H1 (cell line): ENCODE data around the gene FNDC11. TPM values are rescaled to one million over a fixed set of nuclear protein-coding genes. Genes with fewer than 3 reads are reported as not detected.

ENCODE experiments used
- CTCF ChIA-PET: fragments of 300-600 bp; sonication (Branson Sonifier 250); formaldehyde crosslinking; loops from one replicate; lab custom pipeline; 2021; ENCODE audit not compliant: partially characterized antibody; lab: Charles Lee
- POLR2A ChIA-PET: fragments of 300-600 bp; sonication (Branson Sonifier 250); formaldehyde crosslinking; loops from one replicate; lab custom pipeline; 2021; ENCODE audit warnings: inconsistent platforms; ENCODE audit not compliant: partially characterized antibody; lab: Charles Lee
- DNase-seq, 2 experiments: peaks; one replicate each; pipeline versions ENCODE4 v3.0.0 to v3.0.0-alpha.2; 2010 to 2022; ENCODE audit warnings: low spot score in 2 of 2, low read depth in 1 of 2, mixed read lengths in 1 of 2
- FAIRE-seq: peaks from 2 replicates; lab custom pipeline; 2011; peaks lifted over from hg19 to GRCh38; lab: Jason Lieb, UNC
- H2AFZ ChIP-seq: 2 replicates; pipeline ENCODE4 v1.8.1; 2012; ENCODE audit warnings: low read length, inconsistent platforms
- H2AK5ac ChIP-seq: 2 replicates; pipeline ENCODE4 v1.6.1; 2013; ENCODE audit warnings: low read depth, low read length
- H2BK120ac ChIP-seq: replicated peaks from 2 replicates; pipeline ENCODE3; 2013; ENCODE audit warnings: low read depth, low read length, inconsistent platforms
- H2BK12ac ChIP-seq: 2 replicates; pipeline ENCODE4 v1.6.1; 2013; ENCODE audit warnings: low read depth, low read length
- H2BK15ac ChIP-seq: 2 replicates; pipeline ENCODE4 v1.6.1; 2013; ENCODE audit warnings: low read length
- H2BK20ac ChIP-seq: 2 replicates; pipeline ENCODE4 v1.6.1; 2013; ENCODE audit warnings: low read length
- H2BK5ac ChIP-seq: 2 replicates; pipeline ENCODE4 v1.6.1; 2013; ENCODE audit warnings: low read depth, low read length
- H3K14ac ChIP-seq: 2 replicates; pipeline ENCODE4 v1.6.1; 2013; ENCODE audit warnings: inconsistent platforms; ENCODE audit not compliant: insufficient read length
- H3K18ac ChIP-seq: 2 replicates; pipeline ENCODE4 v1.6.1; 2013; ENCODE audit warnings: low read length; ENCODE audit errors: extremely low read depth
- H3K23ac ChIP-seq: 2 replicates; pipeline ENCODE4 v1.6.1; 2013; ENCODE audit warnings: inconsistent platforms; ENCODE audit not compliant: insufficient read length
- H3K23me2 ChIP-seq: 2 replicates; pipeline ENCODE4 v1.6.1; 2013; ENCODE audit warnings: low read depth, low read length
- H3K27ac ChIP-seq: 2 replicates; pipeline ENCODE4 v1.6.1; 2011; ENCODE audit warnings: low read depth, low read length, inconsistent platforms
- H3K27me3 ChIP-seq, 4 experiments: replicated peaks in 1 of 4; 1 replicate in 1 of 4; 2 replicates in 3 of 4; pipeline versions ENCODE4 v1.6.1 to v1.8.1; 2011 to 2013; ENCODE audit warnings: low read length in 3 of 4, mild to moderate bottlenecking in 3 of 4, inconsistent platforms in 2 of 4, mixed read lengths in 2 of 4, moderate library complexity in 1 of 4; ENCODE audit not compliant: control insufficient read depth in 3 of 4, insufficient read depth in 3 of 4; ENCODE audit errors: extremely low read depth in 1 of 4
- H3K36me3 ChIP-seq, 4 experiments: 2 replicates each; pipeline versions ENCODE4 v1.6.1 to v1.8.1; 2011 to 2013; ENCODE audit warnings: mild to moderate bottlenecking in 4 of 4, low read length in 3 of 4, moderate library complexity in 2 of 4, control low read depth in 1 of 4, inconsistent platforms in 1 of 4; ENCODE audit not compliant: insufficient read depth in 4 of 4, control insufficient read depth in 2 of 4
- H3K4ac ChIP-seq: replicated peaks from 2 replicates; pipeline ENCODE3; 2013; ENCODE audit warnings: low read length, low read depth, mixed read lengths, inconsistent platforms; ENCODE audit not compliant: insufficient read length
- H3K4me1 ChIP-seq, 4 experiments: replicated peaks in 1 of 4; 1 replicate in 1 of 4; 2 replicates in 3 of 4; pipeline versions ENCODE4 v1.6.1 to v1.8.1; 2011 to 2013; ENCODE audit warnings: low read length in 3 of 4, inconsistent platforms in 2 of 4, mixed read lengths in 1 of 4; ENCODE audit not compliant: insufficient read depth in 4 of 4, control insufficient read depth in 3 of 4
- H3K4me2 ChIP-seq, 2 experiments: 2 replicates each; pipeline versions ENCODE4 v1.6.1 to v1.8.1; 2011 to 2013; ENCODE audit warnings: low read depth in 2 of 2, low read length in 2 of 2, control low read depth in 1 of 2, inconsistent platforms in 1 of 2, mild to moderate bottlenecking in 1 of 2; ENCODE audit not compliant: insufficient read depth in 1 of 2
- H3K4me3 ChIP-seq, 4 experiments: fragments of 200-600, 300-600 bp in 1 of 4; sonication (generic), shearing (Covaris generic), sonication (Bioruptor Twin) in 1 of 4; 2 replicates each; pipeline versions ENCODE4 v1.5.1 to v1.8.1; 2011 to 2016; ENCODE audit warnings: low read length in 4 of 4, low read depth in 3 of 4, control low read depth in 2 of 4, inconsistent platforms in 2 of 4, mild to moderate bottlenecking in 2 of 4, mixed read lengths in 1 of 4, moderate library complexity in 1 of 4; ENCODE audit not compliant: insufficient read depth in 2 of 4; ENCODE audit errors: extremely low read depth in 1 of 4
- H3K56ac ChIP-seq: replicated peaks from 2 replicates; pipeline ENCODE3; 2013; ENCODE audit warnings: low read depth, mild to moderate bottlenecking, mixed read lengths, low read length, inconsistent platforms; ENCODE audit not compliant: insufficient read length
- H3K79me1 ChIP-seq: 2 replicates; pipeline ENCODE4 v1.6.1; 2013; ENCODE audit warnings: low read depth, low read length, control low read depth
- H3K79me2 ChIP-seq, 2 experiments: 2 replicates each; pipeline versions ENCODE4 v1.6.1 to v1.8.1; 2012 to 2013; ENCODE audit warnings: low read length in 2 of 2, mild to moderate bottlenecking in 2 of 2, inconsistent platforms in 1 of 2; ENCODE audit not compliant: insufficient read depth in 2 of 2, control insufficient read depth in 1 of 2
- H3K9ac ChIP-seq, 4 experiments: replicated peaks in 1 of 4; 1 replicate in 1 of 4; 2 replicates in 3 of 4; pipeline versions ENCODE4 v1.6.1 to v1.8.1; 2011 to 2013; ENCODE audit warnings: low read depth in 3 of 4, low read length in 3 of 4, control low read depth in 2 of 4, mild to moderate bottlenecking in 2 of 4, moderate library complexity in 2 of 4, inconsistent platforms in 1 of 4; ENCODE audit errors: extremely low read depth in 1 of 4
- H3K9me3 ChIP-seq, 2 experiments: 2 replicates each; pipeline versions ENCODE4 v1.6.1 to v1.8.1; 2012 to 2013; ENCODE audit warnings: mild to moderate bottlenecking in 2 of 2, moderate library complexity in 2 of 2, control low read depth in 1 of 2, inconsistent platforms in 1 of 2, low read depth in 1 of 2, low read length in 1 of 2, mixed read lengths in 1 of 2; ENCODE audit not compliant: insufficient read depth in 2 of 2
- H4K20me1 ChIP-seq, 2 experiments: replicated peaks in 1 of 2; 2 replicates each; pipeline versions ENCODE3 to v1.8.1; 2011 to 2013; ENCODE audit warnings: inconsistent platforms in 2 of 2, low read length in 2 of 2, mild to moderate bottlenecking in 1 of 2; ENCODE audit not compliant: insufficient read depth in 2 of 2, control insufficient read depth in 1 of 2
- H4K5ac ChIP-seq: 2 replicates; pipeline ENCODE4 v1.6.1; 2013; ENCODE audit warnings: low read length, low read depth, mixed read lengths, inconsistent platforms; ENCODE audit not compliant: insufficient read length
- H4K8ac ChIP-seq: 2 replicates; pipeline ENCODE4 v1.8.0; 2013; ENCODE audit warnings: mild to moderate bottlenecking, moderate library complexity, low read length, inconsistent platforms; ENCODE audit not compliant: insufficient read depth; ENCODE audit errors: extremely low read depth
- H4K91ac ChIP-seq: replicated peaks from 2 replicates; pipeline ENCODE3; 2013; ENCODE audit warnings: low read length, mixed read lengths, inconsistent platforms; ENCODE audit not compliant: insufficient read length
- BACH1 ChIP-seq: IDR thresholded peaks from 2 replicates; pipeline ENCODE4 v1.6.1; 2012; ENCODE audit warnings: low read length, improper control_type of control experiment
- BCL11A ChIP-seq, 2 experiments: IDR thresholded peaks; one replicate each; pipeline ENCODE4 v1.6.1; 2011; ENCODE audit warnings: low read depth in 2 of 2, low read length in 2 of 2, mild to moderate bottlenecking in 2 of 2
- BRCA1 ChIP-seq: IDR thresholded peaks from 2 replicates; pipeline ENCODE4 v1.6.1; 2012; ENCODE audit warnings: low read depth, low read length, improper control_type of control experiment
- EP300 ChIP-seq, 2 experiments: IDR thresholded peaks; 1 replicate in 1 of 2; 2 replicates in 1 of 2; pipeline ENCODE4 v1.6.1; 2011 to 2012; ENCODE audit warnings: low read depth in 2 of 2, low read length in 2 of 2, mild to moderate bottlenecking in 2 of 2, borderline replicate concordance in 1 of 2, inconsistent platforms in 1 of 2, moderate library complexity in 1 of 2
- SP4 ChIP-seq: IDR thresholded peaks from 2 replicates; pipeline ENCODE4 v1.6.1; 2012; ENCODE audit warnings: low read length, inconsistent platforms
- SUZ12 ChIP-seq: fragments of 200-600 bp; sonication (generic); IDR thresholded peaks from 2 replicates; pipeline ENCODE4 v1.6.1; 2012; ENCODE audit warnings: mild to moderate bottlenecking, inconsistent platforms, low read length, moderate library complexity, mixed read lengths
- WGBS, 2 experiments: shearing (Covaris generic) in 1 of 2; methylation state at CpG; one replicate each; pipeline versions ENCODE4 v1.1.6 to v1.1.7; 2013 to 2015; ENCODE audit warnings: low lambda C conversion rate in 2 of 2, mixed read lengths in 2 of 2, inconsistent platforms in 1 of 2, low coverage in 1 of 2, missing lambda C conversion rate in 1 of 2; ENCODE audit not compliant: insufficient replicate concordance in 2 of 2, insufficient coverage in 1 of 2, insufficient read length in 1 of 2; ENCODE audit errors: extremely low coverage in 1 of 2, missing lambda C conversion rate in 1 of 2; 5-methylcytosine and 5-hydroxymethylcytosine counted together
- polyA plus RNA-seq, 7 experiments: library from polyadenylated mRNA; depleted of rRNA in 3 of 7; stranded (reverse) in 5 of 7; unstranded in 2 of 7; fragments of >200 nt in 5 of 7; fragments of 200-250 nt in 2 of 7; gene quantifications; 1 replicate in 5 of 7; 2 replicates in 1 of 7; 4 replicates in 1 of 7; pipeline versions ENCODE4 v1.2.1 to v1.2.3, GENCODE V29; 2011 to 2013; ENCODE audit warnings: missing spikeins in 2 of 7, mixed read lengths in 2 of 7
- total RNA-seq: library from RNA; stranded (reverse); fragmentation: NEBNext Ultra II Directional; extraction: Animal tissue kit (Norgen Biotek cat#: 25700); gene quantifications from 2 replicates; pipeline ENCODE4 v1.2.1, GENCODE V29; 2021
- TF ChIP-seq, protein P1 (sequence below): IDR thresholded peaks from 2 replicates; pipeline ENCODE4 v1.6.1; 2012; ENCODE audit warnings: inconsistent platforms

The FNDC11 gene
- total and polyA plus RNA-seq, 2 of the 8 experiments (the other 6 are each of a cell fraction or from before 2014, with no cell fraction given): 2.6 to 8.8 TPM

DNA sequence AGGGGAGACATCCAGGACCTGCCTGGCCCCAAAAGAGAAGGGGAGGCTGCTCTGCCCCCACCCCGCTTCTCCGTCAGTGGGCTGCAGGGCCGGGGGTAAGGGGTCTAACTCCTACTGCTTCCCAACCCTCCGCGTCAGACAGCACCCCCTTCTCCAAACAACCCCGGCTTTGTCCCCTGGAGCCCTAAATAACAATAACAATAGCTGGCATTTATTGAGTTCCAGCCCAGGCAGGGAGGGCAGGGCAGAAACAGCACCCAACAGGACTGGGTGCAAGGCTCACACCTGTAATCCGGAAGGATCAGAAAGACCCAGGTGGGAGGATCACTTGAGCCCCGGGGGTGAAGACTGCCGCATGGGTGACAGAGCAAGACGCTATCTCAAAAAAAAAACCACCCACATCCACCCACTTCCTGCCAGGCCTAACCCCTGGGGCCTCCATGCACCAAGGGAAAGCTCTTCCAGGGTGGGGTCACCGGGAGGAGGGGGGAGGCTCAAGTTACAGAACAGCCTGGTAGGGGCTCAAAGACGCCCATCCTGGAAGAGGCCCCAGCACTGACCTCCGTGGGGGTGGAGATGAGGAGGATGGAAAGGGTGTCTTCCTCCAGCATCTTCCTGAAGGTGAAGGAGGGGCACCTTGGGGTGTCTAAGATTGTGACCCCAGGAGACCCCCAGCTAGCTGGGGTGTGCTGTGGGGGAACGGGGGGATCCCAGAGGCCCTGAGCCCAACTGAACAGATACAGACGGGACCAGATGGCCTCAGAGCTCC lies 1.3 kb upstream of the FNDC11 start:
- ChIA-PET CTCF (interaction anchor here (0.5 to 3.3 kb wide), 11 partner anchors 9 to 1349 kb away, joined by 3 to 22 read pairs (median 3); partner anchors contain the start of gene PTK6), POLR2A (interaction anchor here (1.0 to 2.2 kb wide), 5 partner anchors 10 to 143 kb away, joined by 3 to 7 read pairs (median 4); partner anchors contain the start of gene PTK6)
- H2BK20ac ChIP-seq: peak overlapping the region; percentile 90
- H3K56ac ChIP-seq: peak overlapping the region; percentile 17
- peak overlapping the region; percentile 91 for H3K18ac ChIP-seq
- no peak overlapping the region for H3K4ac ChIP-seq
- no peaks in the 10 kb centered on the region; a peak in 1 of 7 replicates for H3K27me3 ChIP-seq
- peak in 1 of 2 experiments; percentile 29 for DNase-seq
- H3K4me2 ChIP-seq: peak overlapping the region; percentile 49 to 59
- H3K14ac ChIP-seq: no peak overlapping the region
- no peak overlapping the region for H2BK120ac ChIP-seq
- H3K79me2 ChIP-seq: no peaks in the 10 kb centered on the region
- 28% methylated on average over 14 of the region's 15 CpGs; no CpG with 5 or more reads in 1 of the 2 experiments for WGBS, 2 experiments
- peaks cover 4% of the 10 kb centered on the region; the same call in 1 of the 2 replicates for H3K23me2 ChIP-seq
- no peak overlapping the region for H3K9ac ChIP-seq
- no peak overlapping the region for H4K91ac ChIP-seq
- H2BK5ac ChIP-seq: peak overlapping the region; percentile 83; the same call in 1 of the 2 replicates
- peak overlapping the region; percentile 13; the same call in 1 of the 2 replicates for H3K27ac ChIP-seq
- peaks cover 0 to 35% (median 20%) of the 10 kb centered on the region in 4 experiments; a peak in 6 of 7 replicates for H3K4me1 ChIP-seq
- no peak overlapping the region for H4K5ac ChIP-seq
- H4K8ac ChIP-seq: no peak overlapping the region; the same call in 1 of the 2 replicates
- no peaks in the 10 kb centered on the region for H3K79me1 ChIP-seq
- H3K9me3 ChIP-seq: no peaks in the 10 kb centered on the region
- H3K36me3 ChIP-seq: no peaks in the 10 kb centered on the region
- peaks cover 0 to 1% of the 10 kb centered on the region in 2 experiments for H4K20me1 ChIP-seq
- no peak overlapping the region for H2AFZ ChIP-seq
- H2BK12ac ChIP-seq: peak overlapping the region; percentile 50; the same call in 1 of the 2 replicates
- no peak for TF ChIP-seq SUZ12
- TF ChIP-seq BCL11A (IDR thresholded peaks at IDR 0.05; ENCODE audit: low read depth in 2 of 2, low read length in 2 of 2): no peak
- peak in 1 of 2 experiments; percentile 63; a peak in 1 of 3 replicates for TF ChIP-seq EP300 (IDR thresholded peaks at IDR 0.05; ENCODE audit: borderline replicate concordance in 1 of 2, low read depth in 2 of 2, low read length in 2 of 2)
- no peak for TF ChIP-seq SP4
- TF ChIP-seq, protein P1, sequence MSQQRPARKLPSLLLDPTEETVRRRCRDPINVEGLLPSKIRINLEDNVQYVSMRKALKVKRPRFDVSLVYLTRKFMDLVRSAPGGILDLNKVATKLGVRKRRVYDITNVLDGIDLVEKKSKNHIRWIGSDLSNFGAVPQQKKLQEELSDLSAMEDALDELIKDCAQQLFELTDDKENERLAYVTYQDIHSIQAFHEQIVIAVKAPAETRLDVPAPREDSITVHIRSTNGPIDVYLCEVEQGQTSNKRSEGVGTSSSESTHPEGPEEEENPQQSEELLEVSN: no peak
- TF ChIP-seq BRCA1: no peak
- no peak for TF ChIP-seq BACH1
- TF ChIP-seq, all 59 proteins: peak for 1
- no peak for FAIRE-seq
- Histone ChIP-seq H3K23ac (no peak overlapping the region), H3K4me3 (peak overlapping the region in 3 of 4 experiments; percentile 26 to 41 (median 36); a peak in 5 of 8 replicates), H2AK5ac (peak overlapping the region; percentile 65; the same call in 1 of the 2 replicates), H2BK15ac (no peak overlapping the region)
